ENCODE measurements around the gene PHF13. TPM values are rescaled to one million over a fixed set of nuclear protein-coding genes. Genes with fewer than 3 reads are reported as not detected.

Gene PHF13
- total RNA-seq, 2 donors from 2014 or later = 36.9 to 47.8 TPM

GRCh38 chr1:6587261-6588005 lies 26.1 kb upstream of the PHF13 start:
- Mint-ChIP-seq H3K27ac (no peak overlapping the region), H3K27me3 (ENCODE audit: insufficient read depth) (no peaks in the 10 kb centered on the region), H3K9me3 (no peaks in the 10 kb centered on the region), H3K36me3 (ENCODE audit: low read depth) (peaks cover 20% of the 10 kb centered on the region), H3K4me1 (peaks cover 6% of the 10 kb centered on the region), H3K4me3 (no peak overlapping the region)
- Histone ChIP-seq H3K27ac (ENCODE audit: low read depth, low read length) (no peak overlapping the region), H3K4me3 (ENCODE audit: low read length) (no peak overlapping the region), H3K4me1 (ENCODE audit: control insufficient read depth, insufficient read depth, low read length) (no peaks in the 10 kb centered on the region), H3K27me3 (ENCODE audit: control insufficient read depth, insufficient read depth, low read length, poor library complexity, severe bottlenecking) (no peaks in the 10 kb centered on the region), H3K36me3 (ENCODE audit: control insufficient read depth, insufficient read depth, low read length) (peaks cover 29% of the 10 kb centered on the region), H3K9me3 (ENCODE audit: control insufficient read depth, low read length) (no peaks in the 10 kb centered on the region), H3K9ac (ENCODE audit: extremely low read depth, low read length, poor library complexity, severe bottlenecking) (no peak overlapping the region)
- TF ChIP-seq CTCF (conservative IDR thresholded peaks at IDR 0.05) = no peak
- WGBS, 2 experiments (ENCODE audit: insufficient coverage in 1 of 2, insufficient read length in 1 of 2) = 94 to 96% methylated on average over 10 to 13 of the region's 13 CpGs
- DNase-seq = no peak

- H3K27me3 Mint-ChIP-seq (ENCODE audit: insufficient read depth) = no peaks in the 10 kb centered on the region
- WGBS, 2 experiments (ENCODE audit: insufficient coverage in 1 of 2, insufficient read length in 1 of 2) = 92 to 96% methylated on average over 19 to 25 of the region's 25 CpGs
- no peak overlapping the region for H3K9ac ChIP-seq (ENCODE audit: extremely low read depth, low read length, poor library complexity, severe bottlenecking)
- no peaks in the 10 kb centered on the region for H3K9me3 ChIP-seq (ENCODE audit: control insufficient read depth, low read length)
- peaks cover 5% of the 10 kb centered on the region for H3K4me1 Mint-ChIP-seq
- no peak for TF ChIP-seq CTCF (conservative IDR thresholded peaks at IDR 0.05)
- no peak overlapping the region for H3K4me3 ChIP-seq (ENCODE audit: low read length)
- H3K27ac ChIP-seq (ENCODE audit: low read depth, low read length) = no peak overlapping the region
- peaks cover 18% of the 10 kb centered on the region for H3K36me3 Mint-ChIP-seq (ENCODE audit: low read depth)
- H3K36me3 ChIP-seq (ENCODE audit: control insufficient read depth, insufficient read depth, low read length) = peaks cover 37% of the 10 kb centered on the region
- H3K4me1 ChIP-seq (ENCODE audit: control insufficient read depth, insufficient read depth, low read length) = no peaks in the 10 kb centered on the region
- H3K27me3 ChIP-seq (ENCODE audit: control insufficient read depth, insufficient read depth, low read length, poor library complexity, severe bottlenecking) = no peaks in the 10 kb centered on the region
- DNase-seq = no peak
- H3K9me3 Mint-ChIP-seq = no peaks in the 10 kb centered on the region
- H3K27ac Mint-ChIP-seq = peak overlapping the region; percentile 30
- H3K4me3 Mint-ChIP-seq = no peak overlapping the region
Measured at GRCh38 chr1:6588128-6588892, 25.2 kb upstream of the PHF13 start.

- Histone ChIP-seq H3K9ac (ENCODE audit: extremely low read depth, low read length, poor library complexity, severe bottlenecking) (no peak overlapping the region), H3K36me3 (ENCODE audit: control insufficient read depth, insufficient read depth, low read length) (peaks cover 44% of the 10 kb centered on the region), H3K4me1 (ENCODE audit: control insufficient read depth, insufficient read depth, low read length) (no peaks in the 10 kb centered on the region), H3K9me3 (ENCODE audit: control insufficient read depth, low read length) (no peaks in the 10 kb centered on the region), H3K27ac (ENCODE audit: low read depth, low read length) (no peak overlapping the region), H3K27me3 (ENCODE audit: control insufficient read depth, insufficient read depth, low read length, poor library complexity, severe bottlenecking) (no peaks in the 10 kb centered on the region), H3K4me3 (ENCODE audit: low read length) (no peak overlapping the region)
- Mint-ChIP-seq H3K27ac (peak overlapping the region; percentile 30), H3K4me3 (no peak overlapping the region), H3K9me3 (no peaks in the 10 kb centered on the region), H3K4me1 (peaks cover 5% of the 10 kb centered on the region), H3K27me3 (ENCODE audit: insufficient read depth) (no peaks in the 10 kb centered on the region), H3K36me3 (ENCODE audit: low read depth) (peaks cover 22% of the 10 kb centered on the region)
- WGBS, 2 experiments (ENCODE audit: insufficient coverage in 1 of 2, insufficient read length in 1 of 2) = 93 to 95% methylated on average over 16 to 24 of the region's 24 CpGs
- DNase-seq = no peak
- TF ChIP-seq CTCF (conservative IDR thresholded peaks at IDR 0.05) = no peak
Measured at GRCh38 chr1:6588893-6589520, 24.5 kb upstream of the PHF13 start.
